ENCODE measurements around the gene TRIM59.
A peak's percentile ranks its signal among the peaks of the same experiment; 100 is the strongest.

TRIM59 gene

GRCh38 chr3:160398820-160399124 is 50.8 kb downstream of the TRIM59 start:
- Histone ChIP-seq H3K4me2 (peak overlapping the region; percentile 71), H2AFZ (ENCODE audit: low read depth) (peak overlapping the region; percentile 61), H3K27me3 (ENCODE audit: insufficient read depth, low read depth) (no peaks in the 10 kb centered on the region), H3K9ac (peak overlapping the region; percentile 99; the same call in 1 of the 2 replicates), H3K36me3 (ENCODE audit: insufficient read depth) (peaks cover 23% of the 10 kb centered on the region; the same call in 1 of the 2 replicates), H3K4me3 (IDR thresholded peaks at IDR 0.05; ENCODE audit: insufficient read depth, low read depth, low read length) (peak overlapping the region; percentile 16), H3K4me1 (ENCODE audit: low read depth, poor library complexity, severe bottlenecking) (peaks cover 27% of the 10 kb centered on the region), H3K79me2 (ENCODE audit: insufficient read depth, low read depth) (peaks cover 65% of the 10 kb centered on the region), H3K27ac (peak overlapping the region; percentile 99; the same call in 1 of the 2 replicates), H4K20me1 (ENCODE audit: insufficient read depth) (peaks cover 21% of the 10 kb centered on the region)
- no peak for TF ChIP-seq CTCF (conservative IDR thresholded peaks at IDR 0.05; ENCODE audit: low read depth, low read length)

GRCh38 chr3:160395297-160395696 is 54.3 kb downstream of the TRIM59 start:
- Histone ChIP-seq H3K36me3 (ENCODE audit: insufficient read depth) (no peaks in the 10 kb centered on the region), H3K27ac (no peak overlapping the region), H4K20me1 (ENCODE audit: insufficient read depth) (no peaks in the 10 kb centered on the region), H2AFZ (ENCODE audit: low read depth) (no peak overlapping the region), H3K4me3 (IDR thresholded peaks at IDR 0.05; ENCODE audit: insufficient read depth, low read depth, low read length) (no peak overlapping the region), H3K79me2 (ENCODE audit: insufficient read depth, low read depth) (peaks cover 31% of the 10 kb centered on the region), H3K27me3 (ENCODE audit: insufficient read depth, low read depth) (no peaks in the 10 kb centered on the region), H3K9ac (no peak overlapping the region), H3K4me2 (no peak overlapping the region), H3K4me1 (ENCODE audit: low read depth, poor library complexity, severe bottlenecking) (peaks cover 57% of the 10 kb centered on the region)
- TF ChIP-seq CTCF (conservative IDR thresholded peaks at IDR 0.05; ENCODE audit: low read depth, low read length), result no peak

GRCh38 chr3:160394009-160394392 is 55.6 kb downstream of the TRIM59 start:
- Histone ChIP-seq H3K4me1 (ENCODE audit: low read depth, poor library complexity, severe bottlenecking) (peaks cover 62% of the 10 kb centered on the region), H4K20me1 (ENCODE audit: insufficient read depth) (no peaks in the 10 kb centered on the region), H3K79me2 (ENCODE audit: insufficient read depth, low read depth) (peaks cover 26% of the 10 kb centered on the region), H3K4me2 (no peak overlapping the region), H2AFZ (ENCODE audit: low read depth) (no peak overlapping the region), H3K4me3 (IDR thresholded peaks at IDR 0.05; ENCODE audit: insufficient read depth, low read depth, low read length) (no peak overlapping the region), H3K9ac (no peak overlapping the region), H3K27ac (no peak overlapping the region), H3K36me3 (ENCODE audit: insufficient read depth) (no peaks in the 10 kb centered on the region), H3K27me3 (ENCODE audit: insufficient read depth, low read depth) (no peaks in the 10 kb centered on the region)
- TF ChIP-seq CTCF (conservative IDR thresholded peaks at IDR 0.05; ENCODE audit: low read depth, low read length), result no peak

- peaks cover 21% of the 10 kb centered on the region for H3K79me2 ChIP-seq (ENCODE audit: insufficient read depth, low read depth)
- H3K9ac ChIP-seq, result no peak overlapping the region
- H4K20me1 ChIP-seq (ENCODE audit: insufficient read depth), result no peaks in the 10 kb centered on the region
- no peak overlapping the region for H3K27ac ChIP-seq
- no peak overlapping the region for H3K4me3 ChIP-seq (IDR thresholded peaks at IDR 0.05; ENCODE audit: insufficient read depth, low read depth, low read length)
- H3K36me3 ChIP-seq (ENCODE audit: insufficient read depth), result no peaks in the 10 kb centered on the region
- no peak for TF ChIP-seq CTCF (conservative IDR thresholded peaks at IDR 0.05; ENCODE audit: low read depth, low read length)
- H2AFZ ChIP-seq (ENCODE audit: low read depth), result no peak overlapping the region
- H3K27me3 ChIP-seq (ENCODE audit: insufficient read depth, low read depth), result no peaks in the 10 kb centered on the region
- peaks cover 62% of the 10 kb centered on the region for H3K4me1 ChIP-seq (ENCODE audit: low read depth, poor library complexity, severe bottlenecking)
- no peak overlapping the region for H3K4me2 ChIP-seq
These were observed 56.1 kb downstream of the TRIM59 start for GRCh38 chr3:160393346-160394008.
